Mesenchymal stem cell (in vitro differentiated cells and primary cell): ENCODE results near the gene INO80C.

Experiments used
- DNase-seq: peaks from one replicate; pipeline ENCODE4 v3.0.0-alpha.2; 2013
- H2AFZ ChIP-seq: one replicate; pipeline ENCODE4 v1.6.1; 2013; ENCODE audit warnings: low read depth, mild to moderate bottlenecking, control low read depth, inconsistent platforms, low read length, moderate library complexity
- H2AK5ac ChIP-seq: 2 replicates; pipeline ENCODE4 v1.6.1; 2013; ENCODE audit warnings: low read length, moderate library complexity, mild to moderate bottlenecking, inconsistent platforms; ENCODE audit not compliant: severe bottlenecking
- H2BK120ac ChIP-seq: one replicate; pipeline ENCODE4 v1.6.1; 2013; ENCODE audit warnings: low read depth, mild to moderate bottlenecking, inconsistent platforms, low read length, moderate library complexity
- H2BK12ac ChIP-seq, 2 experiments: one replicate each; pipeline ENCODE4 v1.6.1; 2013; ENCODE audit warnings: inconsistent platforms in 2 of 2, low read length in 2 of 2, mild to moderate bottlenecking in 2 of 2, moderate library complexity in 2 of 2, control low read depth in 1 of 2
- H2BK15ac ChIP-seq: one replicate; pipeline ENCODE4 v1.6.1; 2013; ENCODE audit warnings: mild to moderate bottlenecking, low read depth, inconsistent platforms; ENCODE audit not compliant: poor library complexity, severe bottlenecking
- H2BK5ac ChIP-seq: 2 replicates; pipeline ENCODE4 v1.6.1; 2013; ENCODE audit warnings: low read depth, mild to moderate bottlenecking, low read length, control low read depth, inconsistent platforms; ENCODE audit not compliant: poor library complexity, severe bottlenecking
- H3K14ac ChIP-seq, 2 experiments: one replicate each; pipeline ENCODE4 v1.6.1; 2013; ENCODE audit warnings: inconsistent platforms in 2 of 2, low read length in 2 of 2, control low read depth in 1 of 2, mild to moderate bottlenecking in 1 of 2, moderate library complexity in 1 of 2
- H3K18ac ChIP-seq, 2 experiments: one replicate each; pipeline ENCODE4 v1.6.1; 2013; ENCODE audit warnings: inconsistent platforms in 2 of 2, low read length in 2 of 2, control low read depth in 1 of 2, low read depth in 1 of 2, mild to moderate bottlenecking in 1 of 2
- H3K23ac ChIP-seq, 2 experiments: one replicate each; pipeline ENCODE4 v1.6.1; 2013; ENCODE audit warnings: inconsistent platforms in 2 of 2, low read length in 2 of 2, mild to moderate bottlenecking in 2 of 2, moderate library complexity in 2 of 2, control low read depth in 1 of 2
- H3K27ac ChIP-seq: 2 replicates; pipeline ENCODE4 v1.5.1; 2013; ENCODE audit warnings: mild to moderate bottlenecking, moderate library complexity, low read length, control low read depth, inconsistent platforms; ENCODE audit not compliant: poor library complexity, severe bottlenecking
- H3K27me3 ChIP-seq, 2 experiments: 2 replicates each; pipeline versions ENCODE4 v1.6.1 to v1.7.0; 2013; ENCODE audit warnings: low read length in 2 of 2, mild to moderate bottlenecking in 2 of 2, moderate library complexity in 2 of 2, control low read depth in 1 of 2, inconsistent platforms in 1 of 2; ENCODE audit not compliant: control insufficient read depth in 1 of 2, insufficient read depth in 1 of 2
- H3K36me3 ChIP-seq, 2 experiments: 2 replicates each; pipeline versions ENCODE4 v1.6.1 to v1.7.0; 2013; ENCODE audit warnings: low read length in 2 of 2, control low read depth in 1 of 2, inconsistent platforms in 1 of 2, low read depth in 1 of 2, mild to moderate bottlenecking in 1 of 2; ENCODE audit not compliant: insufficient read depth in 2 of 2, control insufficient read depth in 1 of 2
- H3K4ac ChIP-seq, 2 experiments: one replicate each; pipeline ENCODE4 v1.6.1; 2013; ENCODE audit warnings: inconsistent platforms in 2 of 2, low read length in 2 of 2, mild to moderate bottlenecking in 2 of 2, moderate library complexity in 2 of 2, control low read depth in 1 of 2, low read depth in 1 of 2
- H3K4me1 ChIP-seq: 2 replicates; pipeline ENCODE4 v1.6.1; 2013; ENCODE audit warnings: low read depth, low read length, control low read depth; ENCODE audit not compliant: control insufficient read depth, insufficient read depth
- H3K4me2 ChIP-seq: 2 replicates; pipeline ENCODE4 v1.6.1; 2013; ENCODE audit warnings: low read length, mild to moderate bottlenecking, inconsistent platforms; ENCODE audit not compliant: poor library complexity, severe bottlenecking
- H3K4me3 ChIP-seq, 2 experiments: 2 replicates each; pipeline versions ENCODE4 v1.5.1 to v1.7.0; 2013; ENCODE audit warnings: low read length in 2 of 2, mild to moderate bottlenecking in 2 of 2, control low read depth in 1 of 2, low read depth in 1 of 2; ENCODE audit not compliant: insufficient read depth in 1 of 2
- H3K79me1 ChIP-seq: replicated peaks from 2 replicates; pipeline ENCODE4 v1.6.1; 2013; ENCODE audit warnings: mild to moderate bottlenecking, control low read depth, low read length, inconsistent platforms; ENCODE audit not compliant: poor library complexity, severe bottlenecking
- H3K9ac ChIP-seq: 2 replicates; pipeline ENCODE4 v1.7.0; 2013; ENCODE audit warnings: mild to moderate bottlenecking, low read length, moderate library complexity
- H3K9me3 ChIP-seq: 2 replicates; pipeline ENCODE4 v1.7.0; 2013; ENCODE audit warnings: mild to moderate bottlenecking, low read length; ENCODE audit not compliant: control insufficient read depth
- H4K8ac ChIP-seq: one replicate; pipeline ENCODE4 v1.6.1; 2013; ENCODE audit warnings: inconsistent platforms, mild to moderate bottlenecking, low read length, moderate library complexity
- H4K91ac ChIP-seq: one replicate; pipeline ENCODE4 v1.6.1; 2013; ENCODE audit warnings: mild to moderate bottlenecking, low read length, inconsistent platforms
- WGBS: methylation state at CpG from one replicate; pipeline ENCODE4 v1.1.7; 2013; ENCODE audit warnings: mixed read lengths; 5-methylcytosine and 5-hydroxymethylcytosine counted together

INO80C gene

GRCh38 chr18:35533916-35534405 is 36.2 kb upstream of the INO80C start:
- 83% methylated on average over 2 of the region's 2 CpGs for WGBS
- H3K4ac ChIP-seq = no peak overlapping the region
- H3K4me3 ChIP-seq = no peak overlapping the region
- no peak overlapping the region for H2BK12ac ChIP-seq
- H2AK5ac ChIP-seq = no peak overlapping the region
- H3K27me3 ChIP-seq = no peaks in the 10 kb centered on the region
- no peak overlapping the region for H3K9ac ChIP-seq
- H3K4me2 ChIP-seq = no peak overlapping the region
- H2BK5ac ChIP-seq = no peak overlapping the region
- no peaks in the 10 kb centered on the region for H3K36me3 ChIP-seq
- H3K23ac ChIP-seq = no peak overlapping the region
- no peak overlapping the region for H2BK15ac ChIP-seq
- H3K14ac ChIP-seq = no peak overlapping the region
- H3K18ac ChIP-seq = no peak overlapping the region
- no peak overlapping the region for H3K27ac ChIP-seq
- no peaks in the 10 kb centered on the region for H3K79me1 ChIP-seq
- no peak overlapping the region for H4K8ac ChIP-seq
- no peak overlapping the region for H4K91ac ChIP-seq
- H3K4me1 ChIP-seq = no peaks in the 10 kb centered on the region
- H2BK120ac ChIP-seq = no peak overlapping the region
- no peak overlapping the region for H2AFZ ChIP-seq
- no peak for DNase-seq
- peaks cover 29% of the 10 kb centered on the region for H3K9me3 ChIP-seq

- peaks cover 10% of the 10 kb centered on the region for H3K4me1 ChIP-seq
- H3K14ac ChIP-seq = no peak overlapping the region
- H4K8ac ChIP-seq = no peak overlapping the region
- H4K91ac ChIP-seq = no peak overlapping the region
- H3K27me3 ChIP-seq = no peaks in the 10 kb centered on the region
- H2BK15ac ChIP-seq = no peak overlapping the region
- no peak overlapping the region for H3K4me2 ChIP-seq
- no peak overlapping the region for H3K4ac ChIP-seq
- no peak overlapping the region for H2AFZ ChIP-seq
- H3K4me3 ChIP-seq = no peak overlapping the region
- no peaks in the 10 kb centered on the region for H3K79me1 ChIP-seq
- no peak overlapping the region for H3K18ac ChIP-seq
- no peak overlapping the region for H3K27ac ChIP-seq
- no peak overlapping the region for H3K23ac ChIP-seq
- DNase-seq = no peak
- no peak overlapping the region for H2BK5ac ChIP-seq
- no peak overlapping the region for H2BK12ac ChIP-seq
- H3K36me3 ChIP-seq = no peaks in the 10 kb centered on the region
- WGBS = 88% methylated on average over 3 of the region's 4 CpGs
- H3K9me3 ChIP-seq = peaks cover 17% of the 10 kb centered on the region
- H2AK5ac ChIP-seq = peak overlapping the region; percentile 59
- H2BK120ac ChIP-seq = no peak overlapping the region
- no peak overlapping the region for H3K9ac ChIP-seq
Observed at GRCh38 chr18:35528749-35529274, 31.1 kb upstream of the INO80C start.

GRCh38 chr18:35526495-35527059 is 28.8 kb upstream of the INO80C start:
- Histone ChIP-seq H3K9me3 (peaks cover 15% of the 10 kb centered on the region), H2BK120ac (no peak overlapping the region), H3K23ac (no peak overlapping the region), H2BK12ac (no peak overlapping the region), H3K27me3 (no peaks in the 10 kb centered on the region), H3K14ac (no peak overlapping the region), H3K36me3 (no peaks in the 10 kb centered on the region), H3K4me1 (peaks cover 10% of the 10 kb centered on the region), H3K4me2 (no peak overlapping the region), H4K91ac (no peak overlapping the region), H4K8ac (no peak overlapping the region), H3K4ac (no peak overlapping the region), H3K4me3 (peak overlapping the region in 1 of 2 experiments; percentile 51), H3K79me1 (no peaks in the 10 kb centered on the region), H3K18ac (no peak overlapping the region), H2BK5ac (no peak overlapping the region), H2AFZ (no peak overlapping the region), H2BK15ac (no peak overlapping the region), H2AK5ac (peak overlapping the region; percentile 82), H3K27ac (no peak overlapping the region), H3K9ac (peak overlapping the region; percentile 22)
- DNase-seq = peak; percentile 58
- 48% methylated on average over 4 of the region's 5 CpGs for WGBS

GRCh38 chr18:35525795-35526494 is 28.2 kb upstream of the INO80C start:
- no peak overlapping the region for H3K23ac ChIP-seq
- no peak overlapping the region for H3K4me2 ChIP-seq
- H3K27ac ChIP-seq = no peak overlapping the region
- H2BK12ac ChIP-seq = peak overlapping the region in 1 of 2 experiments; percentile 59
- H2AFZ ChIP-seq = no peak overlapping the region
- peaks cover 10% of the 10 kb centered on the region for H3K4me1 ChIP-seq
- peak overlapping the region; percentile 85 for H4K91ac ChIP-seq
- no peak overlapping the region for H2BK120ac ChIP-seq
- peak; percentile 18 for DNase-seq
- peaks cover 9% of the 10 kb centered on the region for H3K9me3 ChIP-seq
- H3K9ac ChIP-seq = peak overlapping the region; percentile 22
- H2BK15ac ChIP-seq = peak overlapping the region; percentile 89
- no peak overlapping the region for H3K4ac ChIP-seq
- no peak overlapping the region for H3K14ac ChIP-seq
- H3K27me3 ChIP-seq = no peaks in the 10 kb centered on the region
- 56% methylated on average over 7 of the region's 9 CpGs for WGBS
- H3K4me3 ChIP-seq = peak overlapping the region in 1 of 2 experiments; percentile 44
- H4K8ac ChIP-seq = peak overlapping the region; percentile 80
- no peak overlapping the region for H2BK5ac ChIP-seq
- H3K36me3 ChIP-seq = no peaks in the 10 kb centered on the region
- H3K79me1 ChIP-seq = no peaks in the 10 kb centered on the region
- peak overlapping the region; percentile 60 for H2AK5ac ChIP-seq
- peak overlapping the region; percentile 61 to 82 for H3K18ac ChIP-seq
